ENCODE measurements around the gene ARHGEF39.
A peak's percentile ranks its signal among the peaks of the same experiment; 100 is the strongest.
"Not testable (repeated sequence)": the region's sequence is repeated elsewhere in the genome, so short reads cannot be mapped to it uniquely, and the experiment has no call there.

ARHGEF39 gene

DNA sequence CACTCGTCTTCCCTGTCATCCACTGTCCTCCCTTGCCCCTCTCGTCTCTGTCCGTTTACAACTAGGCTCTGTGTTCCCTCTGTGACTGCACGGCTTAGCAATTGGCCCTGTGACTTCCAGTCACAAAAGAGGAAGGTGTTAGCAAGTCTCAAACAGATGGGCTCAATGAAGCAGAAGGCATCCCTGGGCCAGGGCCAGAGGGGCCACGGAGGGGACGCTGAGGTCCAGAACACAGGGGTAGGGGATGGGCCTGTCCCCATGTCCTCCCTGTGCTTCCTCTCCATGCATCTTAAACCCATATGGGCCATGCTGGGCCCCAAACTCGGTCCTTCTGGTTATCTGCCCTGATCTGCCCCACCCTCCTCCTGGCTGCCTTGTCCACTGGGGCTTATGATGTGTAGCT is 46.7 kb downstream of the ARHGEF39 start, which contains the start of gene CD72:
Gene CD72, minus strand, starts transcription at position 89 of the 403 bp plus-strand sequence. CDS start 110 bp downstream, outside the sequence.
- DNase-seq (ENCODE audit: low read depth in 3 of 3), result no peak

DNA sequence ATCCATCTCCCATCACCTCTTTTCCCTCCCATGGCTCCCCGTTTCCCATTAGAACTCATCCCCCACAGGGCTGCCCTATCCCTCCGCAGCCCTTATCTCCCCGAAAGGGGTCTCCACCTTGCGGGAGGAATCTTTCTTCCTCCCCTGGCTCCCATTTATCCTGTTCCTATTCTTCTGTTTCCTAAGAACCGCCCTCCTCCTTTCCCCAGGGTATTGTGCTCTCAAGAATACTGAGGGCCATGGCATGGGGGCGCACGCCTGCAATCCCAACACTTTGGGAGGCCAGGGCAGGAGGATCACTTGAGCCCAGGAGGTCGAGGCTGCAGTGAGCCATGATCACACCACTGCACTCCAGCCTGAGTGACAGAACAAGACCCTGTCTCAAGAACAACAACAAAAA is 47.4 kb downstream of the ARHGEF39 start:
- DNase-seq (ENCODE audit: low read depth in 3 of 3), result no peak

DNA sequence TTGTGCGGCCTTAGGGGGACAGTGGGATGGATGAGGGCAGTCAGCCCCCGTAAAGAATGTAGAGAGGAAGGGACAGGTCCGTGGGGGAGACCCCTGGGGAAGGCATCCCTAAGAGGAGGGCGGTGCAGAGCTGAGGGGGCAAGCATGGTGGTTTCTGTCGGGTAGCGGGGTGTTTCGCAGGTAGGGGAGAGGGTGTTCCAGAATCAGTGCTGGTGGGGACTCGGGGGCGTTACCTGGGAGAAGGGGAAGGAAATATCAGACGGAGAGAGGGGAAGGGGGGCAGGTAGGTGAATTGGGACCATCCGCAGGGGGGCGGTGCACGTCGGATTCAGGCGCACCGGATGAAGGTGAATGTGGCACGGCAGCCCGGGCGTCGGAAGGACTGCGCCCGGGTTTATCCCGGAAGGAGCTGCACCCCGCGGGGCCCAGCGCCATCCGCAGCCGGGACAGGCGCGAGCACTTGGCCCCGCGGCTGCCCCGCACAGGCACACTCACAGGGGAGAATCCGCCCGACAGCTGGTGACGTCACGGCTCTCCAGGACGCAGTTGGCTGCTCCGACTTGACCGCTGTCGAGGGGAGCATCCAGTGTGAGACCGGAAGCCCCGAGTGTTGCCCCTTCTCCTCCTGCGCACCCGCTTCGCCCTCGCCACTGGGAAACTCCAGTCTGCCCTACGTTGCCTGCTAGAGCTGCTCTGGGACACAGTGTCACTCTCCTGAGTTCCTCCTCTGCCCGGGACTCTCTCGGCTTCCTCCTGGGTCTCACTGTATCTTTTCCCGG is 48.1 kb downstream of the ARHGEF39 start:
- DNase-seq (ENCODE audit: low read depth in 3 of 3), result peak in 2 of 3 experiments; percentile 40 to 42

DNA sequence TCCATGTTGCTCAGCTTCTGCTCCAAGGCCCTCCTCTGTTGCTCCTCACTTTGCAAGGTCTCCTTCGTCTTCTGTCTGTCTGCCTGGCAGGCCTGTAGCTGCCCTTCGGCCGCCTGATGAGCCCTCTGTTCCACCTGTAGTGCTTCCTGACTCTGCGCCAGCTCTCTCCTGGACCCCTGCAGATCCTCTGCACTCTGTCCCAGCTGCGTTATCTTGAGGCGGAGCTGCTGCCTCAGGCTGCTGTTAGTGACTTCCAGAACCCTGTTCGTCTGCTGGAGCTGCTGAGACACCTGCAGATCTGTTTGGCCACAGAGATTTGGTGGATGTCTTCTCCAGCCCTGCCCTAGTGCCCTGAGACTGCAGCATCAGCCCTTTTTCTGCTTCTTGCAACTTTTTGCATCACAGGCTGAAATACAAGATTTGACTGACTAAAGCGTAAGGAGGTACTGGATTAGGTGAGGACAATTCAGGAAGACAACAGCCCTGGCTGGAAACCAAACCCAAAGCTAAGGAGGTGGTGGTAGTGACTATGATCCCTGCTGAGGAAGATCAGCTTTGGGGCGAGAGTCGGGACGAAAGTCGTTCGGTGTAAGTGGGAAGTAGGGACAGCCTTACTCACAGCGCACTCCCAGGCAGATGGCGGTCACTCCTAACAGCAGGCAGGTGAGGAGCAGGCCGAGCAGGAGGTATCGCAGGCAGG is 48.9 kb downstream of the ARHGEF39 start:
- DNase-seq (ENCODE audit: low read depth in 3 of 3), result no peak

DNA sequence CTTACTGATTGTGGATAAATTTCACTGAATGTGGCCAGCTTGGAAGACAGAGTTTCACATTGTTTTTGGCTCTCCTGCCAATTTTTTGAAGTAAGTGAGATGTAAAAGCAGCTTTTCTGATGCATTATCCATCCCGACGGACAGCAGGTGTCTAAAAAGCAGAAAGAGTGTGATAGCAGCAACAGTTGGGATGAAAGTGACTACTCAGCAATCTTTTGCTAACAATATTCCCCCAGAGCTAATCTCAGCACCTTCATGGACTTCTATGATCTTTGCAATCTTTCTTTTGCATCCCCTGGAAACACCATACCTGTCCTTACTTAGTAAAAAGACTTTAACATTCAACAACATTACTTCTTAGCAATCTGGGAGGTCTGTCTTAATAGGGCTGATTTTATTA is 52.2 kb downstream of the ARHGEF39 start:
- DNase-seq (ENCODE audit: low read depth in 3 of 3), result no peak

DNA sequence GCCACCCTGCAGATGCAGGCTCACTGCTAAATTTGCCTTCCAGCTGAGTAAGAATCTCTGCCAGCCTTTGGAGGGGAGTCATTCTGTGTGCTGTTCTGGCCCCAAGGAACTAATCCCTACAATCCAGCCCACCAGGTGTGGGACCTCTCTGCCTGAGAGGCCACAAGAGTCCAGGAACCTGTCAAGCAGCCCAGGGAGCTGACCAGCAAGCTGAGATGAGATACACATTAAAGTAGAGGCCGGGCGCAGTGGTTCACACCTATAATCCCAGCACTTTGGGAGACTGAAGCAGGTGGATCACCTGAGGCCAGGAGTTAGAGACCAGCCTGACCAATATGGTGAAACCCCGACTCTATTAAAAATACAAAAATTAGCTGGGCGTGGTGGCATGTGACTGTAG is 52.9 kb downstream of the ARHGEF39 start:
- not testable (repeated sequence) for DNase-seq (ENCODE audit: low read depth in 3 of 3)

DNA sequence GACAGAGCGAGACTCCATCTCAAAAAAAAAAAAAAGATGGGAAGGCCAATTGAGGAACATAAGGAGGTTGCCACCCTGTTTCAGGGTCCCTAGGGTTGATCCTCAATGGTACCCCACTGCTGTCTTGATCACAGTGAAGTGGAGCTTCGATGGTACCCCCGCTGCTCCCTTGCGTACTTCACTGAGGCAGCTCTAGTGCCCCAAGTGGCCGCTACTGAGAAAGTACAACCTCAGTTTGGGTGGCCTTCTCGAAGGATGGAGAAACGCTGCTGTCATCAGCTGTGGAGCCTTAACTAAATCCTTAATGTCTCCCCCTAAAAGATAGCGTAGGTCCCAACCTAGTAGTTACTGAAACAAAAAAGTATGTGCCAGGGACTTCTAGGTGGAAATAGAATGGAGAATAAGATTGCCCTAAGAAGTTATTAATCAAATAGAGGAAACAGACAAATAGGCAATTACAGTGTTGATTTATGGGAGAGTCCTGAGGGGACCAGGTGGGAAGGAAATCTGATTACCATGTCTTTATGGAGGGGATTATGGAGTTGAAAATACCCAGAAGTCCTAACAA is 53.7 kb downstream of the ARHGEF39 start:
- DNase-seq (ENCODE audit: low read depth in 3 of 3), result no peak

DNA sequence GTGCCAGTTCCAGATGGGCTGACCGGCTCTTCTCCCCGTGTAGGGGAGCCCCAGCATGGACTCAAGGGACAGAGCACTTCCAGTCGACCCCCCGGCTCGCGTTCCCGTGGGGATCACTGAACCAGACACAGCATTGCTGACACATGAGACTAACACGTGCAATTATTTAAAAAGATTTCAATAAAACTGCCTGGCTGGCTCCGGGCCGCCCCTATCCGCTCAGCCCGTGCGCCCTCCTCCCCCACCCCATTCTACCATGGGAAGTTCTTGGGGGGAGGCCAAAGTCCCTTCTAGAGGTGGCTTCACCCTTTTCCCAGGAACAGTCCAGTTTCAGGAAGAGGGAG is 55.2 kb downstream of the ARHGEF39 start:
- no peak for DNase-seq (ENCODE audit: low read depth in 3 of 3)

All from stimulated activated CD4-positive, alpha-beta T cell treated with anti-CD3 and anti-CD28 coated beads, TNF-alpha, amount 100 ng/mL, for 4 hours (primary cell).